ENCODE data around the gene SMC5.
"Not testable (repeated sequence)": the region's sequence is repeated elsewhere in the genome, so short reads cannot be mapped to it uniquely, and the experiment has no call there.

Gene SMC5

GRCh38 chr9:70258692-70259511 lies at the start of gene SMC5:
SMC5 (plus strand) TSS chr9:70258978; CDS start chr9:70259079, 101 bp downstream.
- DNase-seq (ENCODE audit: low read depth in 2 of 2): peak; percentile 81 to 84

GRCh38 chr9:70217029-70217428 lies 41.7 kb upstream of the SMC5 start:
- no peak for DNase-seq (ENCODE audit: low read depth in 2 of 2)

DNA sequence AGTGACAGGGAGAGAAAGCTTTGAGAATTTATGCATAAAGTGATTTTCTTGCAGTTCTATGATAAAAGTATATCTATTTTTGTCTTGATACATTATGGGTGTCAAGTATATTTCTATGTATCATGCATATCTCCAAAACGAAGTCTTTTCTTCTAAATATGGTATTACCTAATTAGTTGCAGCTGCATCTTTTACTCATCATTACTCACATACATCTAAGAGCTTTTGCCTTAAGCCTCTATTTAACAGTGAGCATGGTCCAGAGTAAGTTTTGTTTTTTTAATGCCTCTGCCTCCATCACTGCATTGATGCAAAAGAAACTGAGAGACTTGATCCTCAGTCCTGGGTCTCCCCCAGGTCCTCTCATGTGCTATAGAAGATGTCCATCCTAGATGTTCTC lies 40.0 kb upstream of the SMC5 start:
- no peak for DNase-seq (ENCODE audit: low read depth in 2 of 2)

DNA sequence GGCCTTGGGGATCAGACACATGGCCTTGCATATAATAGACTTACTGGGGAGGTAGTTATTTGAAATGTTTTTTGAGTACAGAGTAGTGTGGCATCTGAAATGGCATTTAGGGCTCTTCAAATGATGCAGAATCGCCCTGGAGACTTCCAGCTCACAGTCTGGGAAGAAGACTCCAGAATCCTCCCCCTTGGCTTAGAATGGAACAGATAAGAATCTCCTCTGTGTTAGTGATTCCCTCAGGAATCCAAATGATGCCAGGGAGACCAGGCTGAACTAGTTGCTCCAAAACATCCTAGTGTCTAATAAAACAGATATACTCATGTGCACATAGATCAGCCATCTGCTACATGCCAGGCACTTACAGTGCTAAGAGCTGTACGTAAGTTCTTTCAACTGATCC lies 38.6 kb upstream of the SMC5 start:
- no peak for DNase-seq (ENCODE audit: low read depth in 2 of 2)

DNA sequence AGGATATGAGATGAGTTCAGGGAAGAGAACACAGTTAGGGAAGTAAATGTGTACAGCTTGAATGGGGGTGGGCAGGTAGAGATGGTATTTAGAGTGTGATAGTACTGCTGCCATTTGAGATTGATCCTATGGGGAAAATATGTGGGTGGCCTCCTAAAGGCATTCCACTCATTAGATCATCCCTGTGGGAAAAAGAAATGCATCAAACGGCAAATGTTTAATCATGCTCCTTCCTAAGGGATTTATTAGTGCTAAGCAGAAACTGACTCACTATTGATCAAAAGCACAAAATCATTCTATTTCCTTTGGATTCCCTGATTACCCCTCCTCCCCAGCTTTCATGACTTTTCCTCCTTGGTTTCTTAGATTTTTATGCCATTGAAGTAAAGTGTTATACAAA lies 36.4 kb upstream of the SMC5 start:
- DNase-seq (ENCODE audit: low read depth in 2 of 2): no peak

GRCh38 chr9:70228118-70228517 lies 30.7 kb upstream of the SMC5 start:
- DNase-seq (ENCODE audit: low read depth in 2 of 2): no peak

GRCh38 chr9:70228611-70229010 lies 30.2 kb upstream of the SMC5 start:
- DNase-seq (ENCODE audit: low read depth in 2 of 2): no peak

DNA sequence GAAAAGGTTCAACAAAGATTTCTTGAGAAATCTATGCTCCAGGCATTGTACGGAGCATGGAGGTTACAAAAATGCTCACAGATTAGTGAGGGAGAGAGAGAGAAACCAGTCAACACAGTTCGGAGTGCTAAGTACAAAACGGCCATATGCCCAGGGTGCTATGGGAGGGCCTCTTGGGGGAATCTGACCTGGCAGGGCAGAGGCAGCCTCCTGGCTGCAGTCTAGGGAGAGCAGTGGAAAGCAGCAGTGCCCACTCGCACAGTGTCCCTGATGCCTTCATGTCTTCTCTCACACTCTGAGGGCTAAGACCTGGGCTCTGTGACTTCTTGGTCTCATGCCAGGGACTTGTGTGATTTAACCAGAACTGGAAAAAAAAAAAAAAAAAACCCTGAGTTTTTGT lies 29.8 kb upstream of the SMC5 start:
- DNase-seq (ENCODE audit: low read depth in 2 of 2): no peak

DNA sequence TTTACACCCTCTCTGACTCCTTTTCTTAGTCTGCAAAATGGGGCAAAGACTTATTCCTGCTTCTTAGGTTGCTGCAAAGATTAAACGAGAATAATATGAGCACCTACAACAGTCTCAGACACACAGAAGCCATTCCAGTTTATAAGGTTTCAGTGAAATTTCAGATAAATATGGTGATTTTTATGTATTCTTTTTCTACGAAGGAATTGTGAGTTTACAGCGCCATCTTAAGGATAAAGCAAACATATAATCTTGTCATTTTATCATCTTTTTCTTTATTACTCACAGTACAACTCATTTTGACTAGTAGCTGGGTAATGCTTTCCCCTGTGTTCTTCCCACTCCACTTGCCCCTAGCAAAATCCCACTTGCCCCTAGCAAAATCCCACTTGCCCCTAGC lies 29.2 kb upstream of the SMC5 start:
- no peak for DNase-seq (ENCODE audit: low read depth in 2 of 2)

DNA sequence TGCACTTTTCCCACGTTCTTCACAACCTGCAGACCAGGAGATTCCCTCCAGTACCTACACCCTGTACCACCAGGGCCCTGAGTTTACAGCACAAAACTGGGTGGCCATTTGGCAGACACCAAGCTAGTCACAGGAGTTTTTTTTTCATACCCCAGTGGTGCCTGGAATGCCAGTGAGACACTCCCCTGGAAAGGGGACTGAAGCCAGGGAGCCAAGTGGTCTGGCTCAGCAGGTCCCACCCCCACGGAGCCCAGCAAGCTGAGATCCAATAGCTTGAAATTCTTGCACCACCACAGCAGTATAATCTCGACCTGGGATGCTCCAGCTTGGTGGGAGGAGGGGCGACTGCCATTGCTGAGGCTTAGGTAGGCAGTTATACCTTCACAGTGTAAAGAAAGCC lies 26.3 kb upstream of the SMC5 start:
- DNase-seq (ENCODE audit: low read depth in 2 of 2): no peak

GRCh38 chr9:70234208-70234607 lies 24.6 kb upstream of the SMC5 start:
- not testable (repeated sequence) for DNase-seq (ENCODE audit: low read depth in 2 of 2)

DNA sequence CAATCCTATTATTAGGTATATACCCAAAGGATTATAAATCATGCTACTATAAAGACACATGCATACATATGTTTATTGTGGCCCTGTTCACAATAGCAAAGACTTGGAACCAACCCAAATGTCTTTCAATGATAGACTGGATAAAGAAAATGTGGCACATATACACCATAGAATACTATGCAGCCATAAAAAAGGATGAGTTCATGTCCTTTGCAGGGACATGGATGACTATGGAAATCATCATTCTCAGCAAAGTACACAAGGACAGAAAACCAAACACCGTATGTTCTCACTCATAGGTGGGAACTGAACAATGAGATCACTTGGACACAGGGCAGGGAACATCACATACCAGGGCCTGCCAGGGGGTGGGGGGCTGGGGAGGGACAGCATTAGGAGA lies 12.8 kb upstream of the SMC5 start:
- DNase-seq (ENCODE audit: low read depth in 2 of 2): not testable (repeated sequence)

- DNase-seq (ENCODE audit: low read depth in 2 of 2): no peak
Observed at GRCh38 chr9:70250221-70250620, 8.6 kb upstream of the SMC5 start.

DNA sequence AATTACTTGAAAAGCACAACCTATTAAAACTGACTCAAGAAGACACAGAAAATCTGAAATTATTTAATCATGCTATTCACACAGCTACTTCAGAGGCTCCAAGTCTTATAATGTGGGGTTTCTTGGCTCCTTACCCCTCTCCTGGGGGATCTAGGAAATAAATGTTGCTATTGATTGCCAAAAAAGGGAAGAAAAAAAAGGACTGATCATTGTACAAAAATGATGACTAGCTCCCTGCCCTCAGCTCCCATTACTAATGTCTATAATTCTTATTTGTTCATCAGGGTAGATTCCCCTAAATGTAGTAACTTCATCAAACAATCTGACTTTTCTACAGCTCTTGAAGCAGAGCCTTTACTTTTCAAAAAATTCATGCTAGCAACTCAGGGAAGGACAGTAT lies 3.3 kb upstream of the SMC5 start:
- DNase-seq (ENCODE audit: low read depth in 2 of 2): no peak

- no peak for DNase-seq (ENCODE audit: low read depth in 2 of 2)
Observed at GRCh38 chr9:70256123-70256551, 2.6 kb upstream of the SMC5 start.

- DNase-seq (ENCODE audit: low read depth in 2 of 2): no peak
Observed at GRCh38 chr9:70257502-70257901, 1.3 kb upstream of the SMC5 start.

DNA sequence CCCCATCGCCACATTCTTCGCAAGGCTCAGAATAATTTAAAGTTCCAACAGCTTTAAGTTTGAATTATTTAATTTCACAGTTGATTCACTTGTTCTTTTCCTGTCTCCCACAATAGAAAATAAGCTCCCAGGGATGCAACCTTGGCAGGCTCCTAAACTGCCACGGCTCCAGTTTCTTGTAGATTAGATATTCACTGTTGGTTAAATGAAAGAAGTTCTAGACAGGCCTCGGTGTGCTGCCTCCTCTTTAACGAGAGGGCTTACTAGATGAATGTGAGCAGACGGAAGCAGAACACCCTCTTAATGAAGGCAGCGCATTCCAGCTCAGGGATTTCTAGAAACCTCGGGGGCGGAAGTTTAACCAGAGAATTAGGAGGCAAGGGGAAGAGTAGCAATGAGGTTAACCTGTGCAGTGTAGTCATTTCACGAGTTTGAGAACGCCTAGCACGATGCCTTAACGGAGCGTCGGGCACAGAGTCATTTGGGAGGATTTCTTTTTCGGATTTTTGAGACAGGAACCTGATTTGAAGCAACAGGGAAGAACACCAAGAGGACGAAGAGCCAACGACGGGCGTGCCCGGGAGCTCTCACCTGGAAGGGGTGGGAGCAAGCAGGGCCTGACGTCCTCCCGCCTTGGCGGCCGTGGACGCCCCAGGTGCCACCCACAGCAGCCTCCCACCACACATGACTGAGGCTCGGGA lies 637 bp upstream of the SMC5 start:
- DNase-seq (ENCODE audit: low read depth in 2 of 2): peak in 1 of 2 donors; percentile 29

GRCh38 chr9:70259512-70259802 lies 679 bp downstream of the SMC5 start:
- DNase-seq (ENCODE audit: low read depth in 2 of 2): no peak

GRCh38 chr9:70260007-70260443 lies 1.2 kb downstream of the SMC5 start:
- peak in 1 of 2 donors; percentile 1 for DNase-seq (ENCODE audit: low read depth in 2 of 2)

DNA sequence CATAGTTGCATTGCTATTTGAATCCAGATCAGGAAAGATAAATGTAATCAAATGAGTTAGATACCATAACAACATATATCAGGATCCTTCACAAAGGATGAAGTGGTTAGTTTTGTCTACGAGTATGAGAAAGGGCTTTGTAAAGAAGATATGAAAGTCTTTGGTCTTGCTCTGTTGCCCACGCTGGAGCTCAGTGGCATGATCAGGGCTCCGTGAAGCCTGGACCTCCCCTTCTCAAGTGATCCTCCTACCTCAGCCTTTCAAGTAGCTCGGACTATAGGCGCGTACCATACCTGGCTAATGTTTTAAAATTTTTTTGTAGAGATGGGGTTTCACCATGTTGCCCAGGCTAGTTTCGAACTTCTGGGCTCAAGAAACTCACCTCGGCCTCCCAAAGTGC lies 1.8 kb downstream of the SMC5 start:
- DNase-seq (ENCODE audit: low read depth in 2 of 2): no peak

GRCh38 chr9:70261131-70261870 lies 2.5 kb downstream of the SMC5 start:
- DNase-seq (ENCODE audit: low read depth in 2 of 2): no peak

GRCh38 chr9:70262366-70262765 lies 3.6 kb downstream of the SMC5 start:
- no peak for DNase-seq (ENCODE audit: low read depth in 2 of 2)

DNA sequence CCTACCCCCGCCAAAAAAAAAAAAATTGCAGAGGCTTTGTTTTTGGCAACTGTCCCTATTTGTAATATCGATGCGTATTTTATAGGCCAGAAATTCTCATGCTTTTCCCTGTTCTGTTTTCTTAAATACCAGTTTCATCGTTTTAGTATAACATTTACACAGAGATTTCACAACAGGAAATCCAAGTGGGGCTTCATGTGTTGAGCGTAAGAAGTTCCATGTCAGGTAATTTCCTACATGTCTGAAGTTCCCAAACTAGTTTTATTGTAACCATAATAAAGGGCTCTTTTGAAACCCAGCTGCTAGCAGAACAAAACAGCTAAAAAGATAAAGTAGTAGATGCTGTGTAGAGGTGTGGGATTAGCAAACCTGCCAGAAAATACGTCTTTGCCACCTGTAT lies 4.2 kb downstream of the SMC5 start:
- DNase-seq (ENCODE audit: low read depth in 2 of 2): no peak
